MV-4-11 (cell line): ENCODE data around the gene PLAC1.

Experiments used
- DNase-seq: peaks from one replicate; lab custom pipeline; 2025; lab: John Stamatoyannopoulos, UW

PLAC1 gene

GRCh38 chrX:134658002-134658759, at the start of gene PLAC1:
TSS of gene PLAC1 (minus strand) at chrX:134658471. CDS start at chrX:134566682, 91,789 bp downstream.
- no peak for DNase-seq

GRCh38 chrX:134706138-134706537, 47.9 kb upstream of the PLAC1 start:
- no peak for DNase-seq

GRCh38 chrX:134695999-134696398, 37.7 kb upstream of the PLAC1 start:
- DNase-seq = no peak

- no peak for DNase-seq
These were observed 36.4 kb upstream of the PLAC1 start for GRCh38 chrX:134694333-134695322.

GRCh38 chrX:134693644-134694043, 35.4 kb upstream of the PLAC1 start:
- DNase-seq = no peak

- DNase-seq = no peak
These were observed 34.7 kb upstream of the PLAC1 start for GRCh38 chrX:134692990-134693389.

- no peak for DNase-seq
These were observed 34.0 kb upstream of the PLAC1 start for GRCh38 chrX:134692233-134692632.

GRCh38 chrX:134691453-134691852, 33.2 kb upstream of the PLAC1 start:
- DNase-seq = no peak

- DNase-seq = no peak
These were observed 30.6 kb upstream of the PLAC1 start for GRCh38 chrX:134688839-134689238.

GRCh38 chrX:134688031-134688823, 30.0 kb upstream of the PLAC1 start:
- DNase-seq = no peak

- DNase-seq = no peak
These were observed 27.4 kb upstream of the PLAC1 start for GRCh38 chrX:134685668-134686067.

- DNase-seq = peak; percentile 11
These were observed 26.7 kb upstream of the PLAC1 start for GRCh38 chrX:134684956-134685355.

- DNase-seq = no peak
These were observed 25.2 kb upstream of the PLAC1 start for GRCh38 chrX:134683351-134684005.

- no peak for DNase-seq
These were observed 23.8 kb upstream of the PLAC1 start for GRCh38 chrX:134682081-134682480.

- DNase-seq = peak; percentile 31
These were observed 21.4 kb upstream of the PLAC1 start for GRCh38 chrX:134679644-134680043.

- no peak for DNase-seq
These were observed 20.9 kb upstream of the PLAC1 start for GRCh38 chrX:134679221-134679620.

- DNase-seq = no peak
These were observed 19.1 kb upstream of the PLAC1 start for GRCh38 chrX:134677332-134677731.

GRCh38 chrX:134676436-134676835, 18.2 kb upstream of the PLAC1 start:
- DNase-seq = no peak

GRCh38 chrX:134673123-134673522, 14.9 kb upstream of the PLAC1 start:
- no peak for DNase-seq

- DNase-seq = no peak
These were observed 13.8 kb upstream of the PLAC1 start for GRCh38 chrX:134672101-134672500.

GRCh38 chrX:134671294-134671693, 13.0 kb upstream of the PLAC1 start:
- DNase-seq = peak; percentile 8
